Measurements from ENCODE around the gene TCEA2. TPM values are rescaled to one million over a fixed set of nuclear protein-coding genes. Genes with fewer than 3 reads are reported as not detected.
"Not testable (repeated sequence)": the region's sequence is repeated elsewhere in the genome, so short reads cannot be mapped to it uniquely, and the experiment has no call there.

TCEA2 gene
- total RNA-seq, 3 donors from 2014 or later: 23.9 to 39.4 (median 26.6) TPM

- H3K4me1 ChIP-seq: peaks cover 0 to 4% of the 10 kb centered on the region in 2 donors
- H3K36me3 ChIP-seq: no peaks in the 10 kb centered on the region
- TF ChIP-seq POLR2A (IDR thresholded peaks at IDR 0.05) (no peak), CTCF (IDR thresholded peaks at IDR 0.05) (no peak), POLR2AphosphoS5 (IDR thresholded peaks at IDR 0.05) (no peak)
- no peak overlapping the region for H3K27ac ChIP-seq
- intact Hi-C loops (cut with DNase I; ENCODE audit: low total_unique reads): no loop called here
- H3K4me3 ChIP-seq: no peak overlapping the region
- no peaks in the 10 kb centered on the region for H3K9me3 ChIP-seq
- DNase-seq (ENCODE audit: low spot score in 2 of 2): no peak
- H3K27me3 ChIP-seq: peaks cover 0 to 9% of the 10 kb centered on the region in 2 donors
Measured at GRCh38 chr20:64086801-64087200, 23.8 kb downstream of the TCEA2 start.

- H3K27ac ChIP-seq; intact Hi-C loops (cut with DNase I; ENCODE audit: low total_unique reads); H3K4me1 ChIP-seq; H3K27me3 ChIP-seq; DNase-seq (ENCODE audit: low spot score in 2 of 2); H3K36me3 ChIP-seq; H3K9me3 ChIP-seq; H3K4me3 ChIP-seq: not testable (repeated sequence)
Measured at GRCh38 chr20:64087226-64087825, 24.3 kb downstream of the TCEA2 start.

GRCh38 chr20:64088586-64088985, 25.6 kb downstream of the TCEA2 start:
- H3K27ac ChIP-seq; DNase-seq (ENCODE audit: low spot score in 2 of 2); intact Hi-C loops (cut with DNase I; ENCODE audit: low total_unique reads); H3K9me3 ChIP-seq; H3K36me3 ChIP-seq; H3K27me3 ChIP-seq; H3K4me1 ChIP-seq; H3K4me3 ChIP-seq: not testable (repeated sequence)

GRCh38 chr20:64090165-64090564, 27.2 kb downstream of the TCEA2 start:
- no peaks in the 10 kb centered on the region for H3K36me3 ChIP-seq
- intact Hi-C loops (cut with DNase I; ENCODE audit: low total_unique reads): no loop called here
- H3K9me3 ChIP-seq: no peaks in the 10 kb centered on the region
- H3K27me3 ChIP-seq: peaks cover 0 to 2% of the 10 kb centered on the region in 2 donors
- H3K4me1 ChIP-seq: no peaks in the 10 kb centered on the region
- H3K4me3 ChIP-seq: no peak overlapping the region
- no peak for TF ChIP-seq CTCF (IDR thresholded peaks at IDR 0.05)
- no peak for TF ChIP-seq POLR2AphosphoS5 (IDR thresholded peaks at IDR 0.05)
- TF ChIP-seq POLR2A (IDR thresholded peaks at IDR 0.05): no peak
- no peak overlapping the region for H3K27ac ChIP-seq
- no peak for DNase-seq (ENCODE audit: low spot score in 2 of 2)

- intact Hi-C loops (cut with DNase I; ENCODE audit: low total_unique reads): no loop called here
- no peak for DNase-seq (ENCODE audit: low spot score in 2 of 2)
- TF ChIP-seq POLR2AphosphoS5 (IDR thresholded peaks at IDR 0.05) (no peak), CTCF (IDR thresholded peaks at IDR 0.05) (no peak), POLR2A (IDR thresholded peaks at IDR 0.05) (no peak)
- H3K27ac ChIP-seq: no peak overlapping the region
- H3K9me3 ChIP-seq: no peaks in the 10 kb centered on the region
- no peak overlapping the region for H3K4me3 ChIP-seq
- H3K27me3 ChIP-seq: no peaks in the 10 kb centered on the region
- no peaks in the 10 kb centered on the region for H3K4me1 ChIP-seq
- no peaks in the 10 kb centered on the region for H3K36me3 ChIP-seq
Measured at GRCh38 chr20:64091340-64091739, 28.3 kb downstream of the TCEA2 start.

GRCh38 chr20:64091770-64092169, 28.8 kb downstream of the TCEA2 start:
- intact Hi-C loops (cut with DNase I; ENCODE audit: low total_unique reads): no loop called here
- H3K4me1 ChIP-seq: no peaks in the 10 kb centered on the region
- no peaks in the 10 kb centered on the region for H3K27me3 ChIP-seq
- no peak overlapping the region for H3K27ac ChIP-seq
- no peaks in the 10 kb centered on the region for H3K9me3 ChIP-seq
- no peak for TF ChIP-seq POLR2A (IDR thresholded peaks at IDR 0.05)
- no peak for DNase-seq (ENCODE audit: low spot score in 2 of 2)
- no peak overlapping the region for H3K4me3 ChIP-seq
- no peaks in the 10 kb centered on the region for H3K36me3 ChIP-seq
